ENCODE data around the gene ZNF740.

ZNF740 gene

GRCh38 chr12:53182903-53183302 is 2.4 kb downstream of the ZNF740 start:
- no peak for TF ChIP-seq ZNF274 (IDR thresholded peaks at IDR 0.05; ENCODE audit: low read depth, low read length)
- H3K4me3 ChIP-seq (ENCODE audit: low read length) = no peak overlapping the region

GRCh38 chr12:53184828-53185227 is 4.3 kb downstream of the ZNF740 start:
- no peak for TF ChIP-seq ZNF274 (IDR thresholded peaks at IDR 0.05; ENCODE audit: low read depth, low read length)

GRCh38 chr12:53185582-53186153 is 5.1 kb downstream of the ZNF740 start:
- TF ChIP-seq ZNF274 (IDR thresholded peaks at IDR 0.05; ENCODE audit: low read depth, low read length) = no peak
- H3K4me3 ChIP-seq (ENCODE audit: low read length) = no peak overlapping the region

More at GRCh38 chr12:53184828-53185227, 4.3 kb downstream of the ZNF740 start:
- H3K4me3 ChIP-seq (ENCODE audit: low read length) = no peak overlapping the region

GRCh38 chr12:53186745-53187144 is 6.2 kb downstream of the ZNF740 start:
- H3K4me3 ChIP-seq (ENCODE audit: low read length) = no peak overlapping the region
- TF ChIP-seq ZNF274 (IDR thresholded peaks at IDR 0.05; ENCODE audit: low read depth, low read length) = no peak

GRCh38 chr12:53187145-53187899 is 6.8 kb downstream of the ZNF740 start:
- no peak for TF ChIP-seq ZNF274 (IDR thresholded peaks at IDR 0.05; ENCODE audit: low read depth, low read length)

GRCh38 chr12:53190108-53190729 is 9.7 kb downstream of the ZNF740 start:
- no peak for TF ChIP-seq ZNF274 (IDR thresholded peaks at IDR 0.05; ENCODE audit: low read depth, low read length)
- H3K4me3 ChIP-seq (ENCODE audit: low read length) = no peak overlapping the region

More at GRCh38 chr12:53187145-53187899, 6.8 kb downstream of the ZNF740 start:
- no peak overlapping the region for H3K4me3 ChIP-seq (ENCODE audit: low read length)

- no peak for TF ChIP-seq ZNF274 (IDR thresholded peaks at IDR 0.05; ENCODE audit: low read depth, low read length)
- H3K4me3 ChIP-seq (ENCODE audit: low read length) = no peak overlapping the region
Measured at GRCh38 chr12:53191096-53191884, 10.8 kb downstream of the ZNF740 start.

GRCh38 chr12:53191885-53192530 is 11.5 kb downstream of the ZNF740 start:
- no peak for TF ChIP-seq ZNF274 (IDR thresholded peaks at IDR 0.05; ENCODE audit: low read depth, low read length)
- H3K4me3 ChIP-seq (ENCODE audit: low read length) = no peak overlapping the region

GRCh38 chr12:53192531-53193021 is 12.1 kb downstream of the ZNF740 start:
- no peak overlapping the region for H3K4me3 ChIP-seq (ENCODE audit: low read length)
- no peak for TF ChIP-seq ZNF274 (IDR thresholded peaks at IDR 0.05; ENCODE audit: low read depth, low read length)

GRCh38 chr12:53193040-53193439 is 12.5 kb downstream of the ZNF740 start:
- H3K4me3 ChIP-seq (ENCODE audit: low read length) = no peak overlapping the region
- no peak for TF ChIP-seq ZNF274 (IDR thresholded peaks at IDR 0.05; ENCODE audit: low read depth, low read length)

- no peak overlapping the region for H3K4me3 ChIP-seq (ENCODE audit: low read length)
- TF ChIP-seq ZNF274 (IDR thresholded peaks at IDR 0.05; ENCODE audit: low read depth, low read length) = no peak
Measured at GRCh38 chr12:53193985-53194716, 13.6 kb downstream of the ZNF740 start.

- no peak overlapping the region for H3K4me3 ChIP-seq (ENCODE audit: low read length)
- no peak for TF ChIP-seq ZNF274 (IDR thresholded peaks at IDR 0.05; ENCODE audit: low read depth, low read length)
Measured at GRCh38 chr12:53194973-53195372, 14.5 kb downstream of the ZNF740 start.
